GM06990 (cell line): ENCODE measurements around the gene RAD50.
A peak's percentile ranks its signal among the peaks of the same experiment; 100 is the strongest.
"Not testable (repeated sequence)": the region's sequence is repeated elsewhere in the genome, so short reads cannot be mapped to it uniquely, and the experiment has no call there.

Experiments
- DNase-seq: peaks from one replicate; pipeline ENCODE4 v3.0.0-alpha.2; 2011; ENCODE audit not compliant: insufficient read length; ENCODE audit errors: extremely low read depth
- H3K27me3 ChIP-seq: replicated peaks from 2 replicates; pipeline ENCODE4 v1.6.0; 2011; ENCODE audit warnings: low read length; ENCODE audit not compliant: control insufficient read depth, insufficient read depth
- H3K36me3 ChIP-seq: 2 replicates; pipeline ENCODE4 v1.5.1; 2011; ENCODE audit warnings: low read length; ENCODE audit not compliant: control insufficient read depth, insufficient read depth
- H3K4me3 ChIP-seq: replicated peaks from 2 replicates; pipeline ENCODE4 v1.5.1; 2011; ENCODE audit warnings: low read depth, mild to moderate bottlenecking, control low read depth, low read length
- CTCF ChIP-seq: IDR thresholded peaks from 2 replicates; pipeline ENCODE4 v1.5.1; 2011; ENCODE audit warnings: low read length, control low read depth, mild to moderate bottlenecking, inconsistent platforms; ENCODE audit not compliant: insufficient read depth, poor library complexity, severe bottlenecking

RAD50 gene

GRCh38 chr5:132549576-132549975, 7.2 kb upstream of the RAD50 start:
- Histone ChIP-seq H3K4me3 (no peak overlapping the region), H3K27me3 (no peaks in the 10 kb centered on the region), H3K36me3 (no peaks in the 10 kb centered on the region)
- DNase-seq, result no peak
- TF ChIP-seq CTCF, result no peak

GRCh38 chr5:132556153-132556762, 519 bp upstream of the RAD50 start:
- TF ChIP-seq CTCF, result no peak
- no peak for DNase-seq

DNA sequence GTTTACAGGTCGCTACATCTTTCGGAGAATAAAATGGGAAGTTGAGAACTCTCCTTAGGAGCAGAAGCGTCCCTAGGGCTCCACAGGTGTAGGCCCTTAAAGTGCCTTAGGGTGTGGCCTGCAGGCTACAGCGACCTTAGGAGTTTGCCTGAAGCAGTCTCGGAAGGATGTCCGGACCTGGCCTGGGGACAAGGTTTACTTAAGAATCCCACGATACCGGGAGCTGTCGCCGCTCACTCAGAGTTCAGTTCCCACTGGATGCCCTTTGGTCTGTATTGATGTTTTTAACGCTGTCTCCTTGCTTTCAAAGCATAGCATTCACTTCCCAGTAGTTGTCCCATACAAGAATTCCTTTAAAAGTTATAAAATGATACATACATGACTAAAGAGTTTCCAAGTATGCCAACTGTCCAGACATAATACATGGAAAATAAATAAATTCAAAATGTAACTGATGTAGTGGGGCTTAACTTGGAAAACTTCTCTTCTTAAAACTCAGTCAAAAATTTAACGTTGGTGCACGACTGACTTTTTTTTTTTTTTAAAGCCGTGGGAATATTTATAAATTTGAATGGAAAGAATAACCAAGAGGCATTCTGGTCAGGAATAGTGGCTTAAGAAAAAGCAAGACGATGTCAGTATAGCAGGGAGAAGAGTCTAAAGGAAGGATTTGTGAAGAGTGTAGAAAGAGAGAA, 848 bp downstream of the RAD50 start:
- no peaks in the 10 kb centered on the region for H3K27me3 ChIP-seq
- peaks cover 2% of the 10 kb centered on the region for H3K36me3 ChIP-seq
- no peak for DNase-seq
- TF ChIP-seq CTCF, result no peak
- H3K4me3 ChIP-seq, result peak overlapping the region; percentile 86

More at GRCh38 chr5:132556153-132556762, 519 bp upstream of the RAD50 start:
- no peaks in the 10 kb centered on the region for H3K27me3 ChIP-seq
- peak overlapping the region; percentile 86 for H3K4me3 ChIP-seq
- H3K36me3 ChIP-seq, result peaks cover 2% of the 10 kb centered on the region

DNA sequence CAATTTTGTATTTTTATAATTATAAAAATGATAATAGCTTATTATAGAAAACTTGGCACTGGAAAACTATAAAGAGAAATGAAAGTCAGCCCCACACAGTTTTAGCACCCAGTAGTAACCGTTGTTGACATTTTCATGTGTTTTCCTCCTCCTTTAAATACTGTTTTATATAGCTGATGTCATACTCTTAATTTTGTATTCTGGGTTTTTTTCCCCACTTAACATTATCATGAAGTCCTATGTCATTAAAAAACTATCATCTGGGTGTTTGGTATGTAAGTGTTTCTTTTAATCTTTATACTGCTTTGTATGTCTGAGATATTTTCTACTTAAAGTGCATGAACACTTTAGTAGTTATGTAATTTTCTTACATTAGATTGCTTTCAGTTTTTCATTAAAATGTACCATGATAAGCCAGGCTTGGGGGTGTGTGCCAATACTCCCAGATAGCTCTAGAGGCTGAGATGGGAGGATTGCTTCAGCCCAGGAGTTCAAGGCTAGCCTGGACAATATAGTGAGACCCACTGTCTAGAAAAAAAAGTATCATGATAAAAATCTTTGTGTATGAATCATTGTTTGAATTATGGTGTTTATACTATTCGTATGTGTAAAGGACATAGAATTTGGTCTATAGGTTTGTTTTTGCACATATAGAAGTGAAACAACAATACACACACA, 2.7 kb downstream of the RAD50 start:
- Histone ChIP-seq H3K27me3 (no peaks in the 10 kb centered on the region), H3K4me3 (no peak overlapping the region), H3K36me3 (peaks cover 3% of the 10 kb centered on the region)
- no peak for DNase-seq
- no peak for TF ChIP-seq CTCF

DNA sequence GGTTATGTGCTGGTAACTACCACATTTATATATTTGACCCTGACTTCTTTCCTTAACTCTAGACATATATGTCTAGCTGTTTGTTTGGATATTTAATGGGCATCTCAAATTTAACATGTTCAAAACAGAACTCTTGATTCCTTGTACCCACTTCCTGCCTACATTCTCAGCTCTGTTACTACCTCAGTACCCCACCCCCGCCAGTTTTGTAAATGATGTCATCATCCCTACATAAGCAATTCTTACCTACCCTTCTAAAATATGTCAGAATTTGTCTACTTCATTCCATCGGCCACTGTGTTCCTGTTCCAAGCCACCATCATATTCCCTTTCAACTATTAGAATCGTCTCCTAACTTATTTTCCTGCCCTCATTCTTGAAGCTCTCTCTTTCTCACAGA, 4.8 kb downstream of the RAD50 start:
- peaks cover 11% of the 10 kb centered on the region for H3K36me3 ChIP-seq
- no peak overlapping the region for H3K4me3 ChIP-seq
- DNase-seq, result no peak
- no peak for TF ChIP-seq CTCF
- H3K27me3 ChIP-seq, result no peaks in the 10 kb centered on the region

DNA sequence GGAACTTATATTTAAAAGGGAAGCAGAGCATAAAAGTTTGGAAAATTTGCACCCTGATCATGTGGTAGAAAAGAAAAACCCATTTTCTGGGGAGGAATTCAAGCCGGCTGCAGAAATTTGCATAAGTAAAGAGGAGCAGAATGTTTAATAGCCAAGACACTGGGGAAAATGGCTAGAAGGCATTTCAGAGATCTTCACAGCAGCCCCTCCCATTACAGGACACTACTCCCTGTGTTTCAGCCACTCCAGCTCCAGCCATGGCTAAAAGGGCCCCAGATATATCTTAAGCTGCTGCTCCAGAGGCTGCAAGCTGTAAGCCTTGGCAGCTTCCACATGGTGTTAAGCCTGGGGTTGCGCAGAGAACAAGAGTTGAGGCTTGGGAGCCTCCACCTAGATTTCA, 7.8 kb downstream of the RAD50 start:
- DNase-seq, H3K4me3 ChIP-seq: not testable (repeated sequence)
- peaks cover 11% of the 10 kb centered on the region for H3K36me3 ChIP-seq

More for the DNA sequence above, 7.8 kb downstream of the RAD50 start:
- not testable (repeated sequence) for H3K27me3 ChIP-seq
